Umbilical cord (tissue), 2 donors: Measurements from ENCODE around the gene CDH23. TPM values are rescaled to one million over a fixed set of nuclear protein-coding genes. Genes with fewer than 3 reads are reported as not detected.

Experiments
- DNase-seq: peaks from one replicate; pipeline ENCODE4 v3.0.0-alpha.2; 2015; ENCODE audit warnings: low spot score
- total RNA-seq: library from RNA; depleted of rRNA; stranded (reverse); fragments of >200 nt; gene quantifications from one replicate; pipeline ENCODE4 v1.2.3, GENCODE V29; 2014; ENCODE audit warnings: low replicate concordance; ENCODE audit not compliant: insufficient read depth

Gene CDH23
- total RNA-seq, 1 donor from 2014 or later, result 7.0 TPM

DNA sequence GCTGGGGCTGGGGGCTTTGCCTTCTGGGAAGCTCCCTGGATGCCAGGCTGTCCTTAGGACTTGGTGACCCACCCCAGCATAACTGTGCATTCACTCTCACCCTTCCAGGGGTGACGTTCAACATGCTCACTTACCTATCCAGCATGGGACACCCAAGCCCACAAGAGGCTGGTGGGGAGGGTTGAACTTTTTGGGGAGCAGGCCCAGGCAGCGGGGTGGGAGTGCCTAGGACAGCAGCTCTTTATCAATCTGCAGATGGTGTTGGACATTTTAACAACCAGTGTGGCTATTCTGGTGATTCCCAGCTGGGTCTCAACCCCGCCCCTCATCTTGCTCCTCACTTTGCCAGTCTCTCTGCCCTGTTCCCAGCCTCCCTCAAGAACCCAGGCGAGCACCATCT lies 86.4 kb downstream of the CDH23 start:
- no peak for DNase-seq

DNA sequence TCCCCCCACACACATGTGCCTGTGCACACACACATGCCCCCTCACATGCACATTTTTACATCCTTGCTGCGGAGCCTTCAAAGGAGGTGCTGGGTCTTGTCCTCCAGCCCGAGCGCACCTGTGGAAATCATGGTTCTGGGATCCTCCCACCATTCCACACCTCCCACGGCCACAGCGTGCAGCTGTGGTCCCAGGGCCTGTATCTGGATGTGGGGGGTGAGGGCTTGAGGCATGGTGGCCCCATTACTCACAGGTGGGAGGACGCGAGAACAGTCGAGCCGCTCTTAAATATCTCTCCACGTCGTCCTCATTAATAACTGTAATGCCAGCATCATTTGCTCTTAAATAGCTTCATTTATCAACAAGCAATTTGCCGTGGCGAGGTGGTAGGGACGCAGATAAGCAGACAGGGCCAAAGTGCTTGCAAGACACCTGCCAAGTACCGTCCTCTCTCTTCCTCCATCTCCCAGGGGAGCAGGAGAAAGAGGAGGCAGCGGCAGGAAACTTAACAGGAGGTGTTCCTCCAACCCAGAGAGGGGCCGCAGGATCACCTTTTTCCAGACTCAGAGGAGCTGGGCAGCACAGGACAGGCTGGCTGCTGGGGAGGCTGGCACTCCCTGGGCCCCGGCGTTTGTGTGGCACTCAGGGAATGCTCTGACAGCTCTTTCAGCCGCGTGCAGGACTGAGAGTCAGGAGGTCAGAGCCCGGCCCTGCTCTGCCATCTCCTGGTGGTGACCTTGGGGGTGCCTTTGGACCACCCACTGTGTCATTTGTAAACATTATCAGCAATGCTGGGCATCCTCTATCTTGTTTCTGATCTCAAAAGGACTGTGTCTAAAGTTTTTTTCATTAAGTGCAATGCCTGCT lies 87.4 kb downstream of the CDH23 start:
- DNase-seq, result no peak

DNA sequence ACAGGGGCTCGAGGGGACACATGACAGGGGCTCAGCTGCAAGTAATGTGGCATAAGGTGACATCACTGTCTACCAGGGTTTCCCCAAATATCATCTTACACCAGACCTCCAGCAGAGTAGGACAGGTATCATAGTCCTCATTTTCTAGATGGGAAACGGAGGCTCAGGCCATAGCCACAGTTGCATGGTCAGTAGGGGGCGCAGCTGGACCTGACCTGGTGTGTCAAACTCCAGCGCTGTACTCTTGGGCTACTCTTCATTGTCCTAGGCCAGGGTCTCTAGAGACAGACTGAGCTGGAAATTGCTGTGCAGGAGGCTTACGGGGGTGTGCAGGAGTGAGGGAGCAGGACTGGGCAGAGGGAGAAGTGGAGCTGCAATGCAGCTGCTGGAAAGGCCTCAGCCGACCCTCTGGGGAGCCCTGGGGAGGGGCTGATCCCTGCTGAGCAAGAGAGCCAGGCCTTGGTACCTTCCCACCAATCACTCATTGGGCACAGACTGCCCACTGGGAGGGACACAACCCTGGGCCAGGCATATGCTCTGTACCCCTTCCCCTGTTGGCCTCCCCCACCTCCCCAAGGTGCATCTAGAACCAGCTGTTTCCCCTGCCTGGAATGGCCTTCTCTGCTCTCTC lies 89.9 kb downstream of the CDH23 start:
- no peak for DNase-seq

DNA sequence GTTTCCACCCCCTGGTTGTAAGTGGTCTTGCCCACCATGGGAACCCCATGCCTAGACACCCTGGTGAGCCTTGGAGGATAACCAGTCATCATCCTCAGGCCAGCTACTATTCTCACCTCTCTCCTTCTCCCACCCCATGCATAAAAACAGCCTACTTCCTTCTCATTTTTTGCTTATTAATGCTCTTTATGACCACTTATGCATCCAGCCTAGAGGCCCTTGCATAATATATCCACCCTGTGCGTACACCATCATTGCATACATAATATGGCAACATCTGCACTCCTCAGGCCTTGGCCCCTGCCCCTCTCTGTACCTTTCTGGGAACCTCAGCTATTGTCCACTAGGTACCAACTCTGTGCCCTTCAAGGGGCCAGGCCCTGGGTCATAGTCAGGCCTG lies 91.0 kb downstream of the CDH23 start:
- DNase-seq, result no peak

DNA sequence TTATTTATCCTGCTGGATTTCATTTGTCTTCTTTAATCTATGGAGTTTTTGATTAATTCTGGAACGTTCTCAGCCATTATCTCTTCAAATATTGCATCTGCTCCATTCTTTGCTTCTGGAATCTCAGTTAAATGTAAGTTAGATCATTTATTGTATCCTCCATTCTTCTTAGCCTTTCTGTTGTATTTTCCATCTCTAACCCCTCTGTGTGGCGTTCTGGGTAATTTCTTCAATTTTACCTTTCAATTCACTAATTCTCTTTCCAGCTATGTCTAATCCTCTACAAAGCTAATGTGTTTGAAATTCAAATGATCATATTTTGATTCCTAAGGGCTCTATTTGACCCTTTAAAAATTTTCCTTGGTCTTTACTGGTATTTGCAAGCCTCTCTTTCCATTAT lies 92.4 kb downstream of the CDH23 start:
- DNase-seq, result no peak

DNA sequence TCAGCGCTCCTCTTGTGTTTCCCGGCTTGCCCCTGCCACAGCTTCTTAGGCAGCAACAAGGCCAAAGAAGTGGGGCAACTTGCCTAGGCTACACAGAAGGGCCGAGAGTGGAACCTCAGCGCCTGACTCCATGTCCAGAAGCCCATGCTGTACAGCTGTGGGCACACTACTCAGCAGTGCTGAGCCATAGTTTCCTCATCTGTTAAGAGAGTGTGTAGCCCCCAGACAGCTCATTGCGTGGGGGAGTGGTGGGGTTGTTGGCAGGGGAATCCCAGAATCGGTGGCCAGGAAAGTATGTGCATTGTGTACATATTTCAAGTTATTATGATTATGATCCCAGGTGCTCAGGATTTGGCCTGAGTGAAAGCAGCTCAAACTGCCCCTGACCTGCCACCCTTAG lies 96.2 kb downstream of the CDH23 start:
- DNase-seq, result no peak

DNA sequence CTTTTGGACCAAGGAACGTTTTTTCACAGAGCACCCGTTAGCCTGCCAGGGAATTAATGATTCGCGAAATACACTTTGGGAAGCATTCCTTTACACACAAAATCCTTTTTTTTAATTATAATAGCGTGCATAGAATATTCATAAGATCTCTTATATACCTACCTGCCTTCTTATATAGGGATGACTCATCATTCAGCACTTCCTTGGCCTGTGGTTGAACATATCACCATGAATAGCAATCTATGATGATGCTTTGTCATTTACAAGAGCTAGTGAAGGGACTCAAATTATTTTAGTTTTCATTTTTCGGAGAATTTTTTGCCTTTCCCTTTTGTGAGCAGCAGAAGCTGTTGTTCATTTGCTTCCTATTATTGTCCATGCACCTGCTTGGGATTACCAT lies 97.0 kb downstream of the CDH23 start:
- DNase-seq, result no peak

DNA sequence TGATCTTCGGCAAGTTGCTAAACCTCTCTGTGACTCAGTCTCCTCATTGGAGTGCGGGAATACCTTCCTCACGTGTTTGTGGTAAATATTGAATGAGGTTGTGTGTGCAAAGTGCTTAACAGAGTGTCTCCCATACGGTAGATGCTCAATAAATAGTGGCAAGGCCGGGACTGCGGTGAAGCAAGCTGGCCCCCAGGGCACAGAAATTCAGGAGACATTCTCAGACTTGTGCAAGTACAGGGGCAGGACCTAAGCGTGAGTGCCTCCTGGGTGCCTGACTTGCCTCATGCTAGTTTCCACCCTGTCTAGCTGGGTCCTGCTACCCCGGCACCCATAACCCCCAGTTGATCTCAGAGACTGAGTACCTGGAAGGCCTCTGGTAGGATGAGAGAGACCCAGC lies 97.8 kb downstream of the CDH23 start:
- DNase-seq, result no peak

DNA sequence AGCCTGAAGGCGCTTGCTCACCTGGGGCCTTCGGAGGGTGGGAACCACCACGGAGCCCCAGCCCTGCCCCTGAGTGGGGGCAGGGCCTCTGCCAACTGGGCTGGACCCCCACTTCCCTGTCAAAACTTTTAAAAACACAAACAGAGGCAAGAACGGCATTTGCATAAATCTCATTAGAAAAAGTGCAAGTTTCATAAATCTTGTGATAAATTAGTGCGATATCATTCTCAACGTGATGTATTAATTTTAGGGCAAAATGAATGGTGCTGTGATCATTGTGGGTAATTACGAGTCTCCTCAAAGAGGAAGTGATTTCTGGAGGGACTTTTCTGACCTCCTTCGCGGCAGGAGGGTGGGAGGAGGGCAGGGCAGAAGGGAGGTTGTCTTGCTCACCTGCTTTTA lies 98.3 kb downstream of the CDH23 start:
- no peak for DNase-seq

DNA sequence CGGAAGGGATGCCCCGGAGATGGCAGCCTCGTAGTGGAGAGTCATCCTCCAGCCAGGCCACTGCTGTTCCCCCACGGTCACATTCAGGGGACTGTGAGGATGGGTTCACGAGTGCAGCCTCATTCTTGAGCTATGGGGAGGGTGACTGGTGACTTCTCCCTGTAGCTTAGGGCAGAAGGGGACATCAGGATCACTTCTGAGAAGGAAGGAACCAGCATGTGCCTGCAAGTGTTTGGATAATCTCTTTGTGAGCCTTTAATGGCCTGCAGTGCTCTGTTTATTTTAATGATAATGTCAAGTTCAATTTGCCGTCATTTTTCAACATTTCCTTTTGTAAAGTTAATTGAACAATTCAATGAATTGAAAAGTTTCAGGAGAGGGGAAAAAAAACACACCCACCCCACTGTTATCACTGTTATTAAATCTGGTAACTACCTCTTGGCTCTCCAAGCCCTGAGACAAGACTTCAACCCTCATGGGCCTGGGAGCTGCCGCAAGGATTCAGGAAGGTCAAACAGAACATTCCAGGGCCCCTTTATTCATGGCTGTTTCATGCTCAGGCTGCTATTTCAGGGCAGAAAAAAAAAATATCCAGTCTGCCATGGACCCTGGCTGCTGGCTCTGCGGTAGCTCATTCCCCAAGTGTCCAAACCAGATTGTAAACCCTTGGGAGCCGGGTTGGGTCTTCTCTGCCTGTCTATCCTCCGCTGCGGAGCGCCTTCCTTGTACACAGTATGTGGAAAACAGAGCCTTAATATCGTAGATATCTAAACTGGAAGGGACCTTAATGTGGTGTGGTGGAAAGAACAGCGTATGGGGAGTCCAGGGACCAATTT lies 100.4 kb downstream of the CDH23 start:
- peak; percentile 40 for DNase-seq

DNA sequence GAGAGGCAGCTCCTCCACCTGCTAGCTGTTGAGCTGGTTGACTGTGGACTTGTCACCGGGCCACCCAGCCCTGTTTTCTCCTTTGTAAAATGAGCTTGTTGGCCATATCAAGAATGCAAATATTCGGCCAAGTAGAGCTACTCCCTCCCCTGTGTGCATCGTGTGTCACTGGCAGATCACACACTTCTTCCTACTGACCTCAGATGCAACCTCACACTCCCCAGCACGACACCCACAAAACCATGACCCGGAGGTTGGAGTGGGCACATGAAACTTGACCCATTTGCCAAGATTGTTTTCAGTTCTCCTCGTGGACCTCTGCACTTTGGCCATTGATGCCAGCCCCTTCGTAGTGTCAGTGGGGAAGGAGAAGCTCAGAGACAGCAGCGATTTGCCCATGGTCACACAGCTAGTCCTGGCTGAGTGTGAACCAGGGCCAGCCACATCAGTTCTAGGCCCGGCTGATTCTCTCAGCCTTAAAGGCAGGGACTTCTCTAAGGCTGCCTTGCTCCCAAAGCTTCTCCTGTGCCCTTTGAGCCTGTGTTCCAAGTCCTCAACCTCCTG lies 101.1 kb downstream of the CDH23 start:
- no peak for DNase-seq

DNA sequence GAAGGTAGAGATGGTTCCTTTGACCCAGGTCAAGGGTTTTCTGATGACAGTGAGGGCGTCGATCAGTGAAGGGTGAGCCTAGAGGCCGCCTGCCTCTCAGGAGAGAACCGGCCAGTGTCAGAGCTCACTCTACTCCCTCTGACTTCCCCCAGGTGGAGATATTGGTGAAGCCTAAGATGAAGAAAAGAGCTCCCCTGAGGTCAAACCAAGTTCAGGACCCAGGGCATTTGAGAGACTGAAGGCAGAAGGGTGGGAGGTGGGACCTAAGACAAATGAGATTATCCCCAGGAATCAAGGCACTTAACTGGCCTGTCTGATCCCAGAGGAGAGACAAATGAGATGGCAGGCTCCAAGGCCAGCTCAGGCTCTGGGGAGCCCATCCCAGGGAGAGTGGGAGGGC lies 104.7 kb downstream of the CDH23 start:
- DNase-seq, result no peak

DNA sequence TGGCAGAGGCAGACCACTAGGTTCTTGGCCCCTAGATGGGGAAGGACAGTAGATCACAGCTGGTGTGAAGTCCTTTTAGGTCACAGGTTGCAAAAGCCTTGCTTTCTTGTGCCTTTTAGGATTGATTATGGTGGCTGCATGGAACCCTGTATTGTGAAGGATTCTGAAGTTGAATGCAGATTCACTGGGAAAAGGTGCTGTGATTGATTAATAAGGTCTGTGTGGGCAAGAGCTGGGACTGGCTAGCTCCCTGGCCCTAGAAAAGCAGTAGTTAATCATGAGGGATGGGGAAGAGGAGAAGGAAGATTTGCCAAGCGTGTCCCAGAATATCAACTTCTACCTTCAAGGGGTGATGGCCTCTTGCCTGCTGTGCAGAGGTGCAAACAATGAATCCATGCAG lies 105.5 kb downstream of the CDH23 start:
- no peak for DNase-seq

DNA sequence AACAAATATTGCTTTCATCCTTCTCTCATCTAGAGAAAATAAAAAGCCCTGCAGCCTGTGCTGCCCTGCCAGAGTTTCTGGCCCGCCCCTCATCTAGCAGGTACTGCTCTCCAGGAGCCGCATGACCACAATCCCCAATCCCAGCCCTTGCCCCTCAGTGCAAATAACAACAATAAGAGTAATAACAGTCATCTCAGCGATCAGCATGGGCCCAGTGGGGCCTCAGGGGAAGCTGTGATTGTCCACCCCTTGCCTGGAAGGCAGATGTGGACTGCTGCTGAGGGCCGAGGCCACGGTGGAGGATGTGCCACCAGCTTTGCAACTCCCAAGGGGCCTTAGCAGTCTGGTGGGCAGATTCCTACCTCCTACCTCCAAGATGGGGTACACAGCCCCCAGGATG lies 106.1 kb downstream of the CDH23 start:
- no peak for DNase-seq

DNA sequence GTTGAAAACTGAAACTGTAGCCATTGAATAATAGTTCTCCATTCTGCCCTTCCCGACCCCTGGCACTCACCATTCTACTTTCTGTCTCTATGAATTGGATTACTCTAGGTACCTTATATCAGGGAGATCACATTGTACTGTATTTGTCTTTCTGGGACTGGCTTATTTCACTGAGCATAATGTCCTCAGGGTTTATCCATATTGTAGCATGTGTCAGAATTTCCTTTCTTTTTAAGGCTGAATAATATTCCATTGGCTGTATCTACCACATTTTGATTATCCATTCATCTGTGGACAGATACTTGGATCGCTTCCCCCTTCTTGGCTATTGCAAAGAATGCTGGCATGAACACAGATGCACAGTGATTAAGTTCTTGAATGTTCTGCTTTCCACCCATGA lies 107.4 kb downstream of the CDH23 start:
- no peak for DNase-seq

DNA sequence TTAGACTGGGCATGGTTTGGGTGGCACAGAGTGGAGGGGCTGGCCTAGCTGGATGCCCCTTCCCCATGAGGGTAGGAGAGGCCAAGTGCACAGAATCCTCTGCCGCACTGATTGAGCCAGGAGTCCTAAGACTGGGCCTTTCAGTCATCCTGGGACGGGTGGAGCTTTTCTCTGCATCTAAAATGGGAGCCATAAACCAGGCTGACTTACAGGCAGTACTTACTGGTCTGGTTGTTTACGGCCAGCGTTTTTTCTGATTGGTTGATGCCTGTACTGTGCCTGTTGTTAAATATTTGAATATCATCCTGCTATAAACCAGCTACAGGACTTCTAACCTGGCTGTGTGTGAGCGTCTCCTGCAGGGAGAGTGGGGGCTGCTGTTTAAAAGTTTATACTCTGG lies 107.8 kb downstream of the CDH23 start:
- DNase-seq, result no peak

DNA sequence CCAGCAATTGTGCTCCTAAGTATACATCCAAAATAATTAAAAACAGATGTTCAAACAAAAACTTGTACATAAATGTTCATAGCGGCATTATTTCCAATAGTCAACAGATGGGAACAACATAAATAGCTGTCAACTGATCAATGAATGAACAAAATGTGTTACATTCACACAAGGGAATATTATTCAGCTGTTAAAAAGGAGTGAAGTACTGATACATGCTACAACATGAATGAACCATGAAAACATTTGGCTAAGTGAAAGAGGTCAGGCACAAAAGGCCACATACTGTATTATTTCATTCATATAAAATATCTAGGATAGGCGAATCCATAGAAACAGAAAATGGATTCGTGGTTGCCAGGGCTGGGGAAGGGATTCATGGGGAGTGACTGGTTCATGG lies 109.1 kb downstream of the CDH23 start:
- no peak for DNase-seq

DNA sequence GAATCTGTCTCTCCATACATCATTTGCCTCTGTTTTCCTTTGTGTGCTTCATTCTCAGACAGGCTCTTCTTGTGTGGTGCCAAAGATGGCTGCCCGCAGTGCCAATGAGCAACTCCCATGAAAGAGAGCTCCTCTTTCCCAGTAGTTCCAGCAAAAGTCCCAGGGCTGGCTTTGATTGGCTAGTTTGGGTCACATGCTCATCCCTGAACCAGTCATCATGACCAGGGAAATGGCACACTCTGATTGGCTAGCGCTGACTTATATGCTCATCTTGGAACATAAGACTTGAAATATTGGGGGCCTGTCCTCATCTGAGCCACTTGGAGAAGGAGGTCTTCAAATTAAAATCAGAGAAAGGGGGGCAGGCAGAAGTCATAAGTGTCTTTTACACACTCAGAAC lies 112.7 kb downstream of the CDH23 start:
- DNase-seq, result no peak

DNA sequence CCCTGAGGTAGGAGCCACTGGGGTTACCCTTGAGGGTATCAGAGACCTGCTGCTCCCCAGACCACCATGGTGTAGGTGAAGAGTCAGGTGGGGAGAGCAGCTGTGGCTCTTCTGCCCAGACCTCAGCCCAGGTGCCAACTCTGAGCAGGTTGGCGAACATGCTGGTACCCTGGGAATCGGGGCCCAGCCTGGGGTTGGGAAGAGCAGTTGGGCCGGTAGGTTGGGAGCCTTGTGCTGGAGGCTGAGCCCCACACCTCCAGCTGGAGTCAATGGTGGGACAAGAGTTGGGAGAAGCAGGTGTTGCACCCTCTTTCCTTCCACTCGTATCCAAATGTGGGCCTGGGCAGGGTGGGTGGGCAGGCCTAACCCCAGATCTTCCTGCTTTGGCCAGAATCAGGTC lies 114.5 kb downstream of the CDH23 start:
- no peak for DNase-seq

DNA sequence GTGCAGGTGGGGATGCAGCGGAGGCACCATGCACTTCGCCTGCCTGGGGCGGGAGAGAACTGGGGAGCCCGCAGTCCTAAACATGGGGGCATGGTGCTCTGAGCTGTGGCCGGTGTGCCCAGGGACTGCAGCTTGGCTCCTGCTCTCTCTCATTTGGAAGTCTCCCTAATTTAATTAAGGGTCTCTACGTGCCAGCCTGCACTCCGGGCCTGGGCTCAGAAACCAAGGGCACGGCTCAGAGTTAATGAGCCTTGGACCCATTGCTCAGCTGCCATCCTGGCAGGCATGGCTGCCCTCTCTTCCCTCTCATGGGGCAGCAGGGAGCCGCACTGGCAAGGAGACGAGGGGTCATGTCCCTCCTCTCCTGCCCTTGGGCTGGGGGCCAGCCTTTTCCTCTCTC lies 115.6 kb downstream of the CDH23 start:
- DNase-seq, result no peak

DNA sequence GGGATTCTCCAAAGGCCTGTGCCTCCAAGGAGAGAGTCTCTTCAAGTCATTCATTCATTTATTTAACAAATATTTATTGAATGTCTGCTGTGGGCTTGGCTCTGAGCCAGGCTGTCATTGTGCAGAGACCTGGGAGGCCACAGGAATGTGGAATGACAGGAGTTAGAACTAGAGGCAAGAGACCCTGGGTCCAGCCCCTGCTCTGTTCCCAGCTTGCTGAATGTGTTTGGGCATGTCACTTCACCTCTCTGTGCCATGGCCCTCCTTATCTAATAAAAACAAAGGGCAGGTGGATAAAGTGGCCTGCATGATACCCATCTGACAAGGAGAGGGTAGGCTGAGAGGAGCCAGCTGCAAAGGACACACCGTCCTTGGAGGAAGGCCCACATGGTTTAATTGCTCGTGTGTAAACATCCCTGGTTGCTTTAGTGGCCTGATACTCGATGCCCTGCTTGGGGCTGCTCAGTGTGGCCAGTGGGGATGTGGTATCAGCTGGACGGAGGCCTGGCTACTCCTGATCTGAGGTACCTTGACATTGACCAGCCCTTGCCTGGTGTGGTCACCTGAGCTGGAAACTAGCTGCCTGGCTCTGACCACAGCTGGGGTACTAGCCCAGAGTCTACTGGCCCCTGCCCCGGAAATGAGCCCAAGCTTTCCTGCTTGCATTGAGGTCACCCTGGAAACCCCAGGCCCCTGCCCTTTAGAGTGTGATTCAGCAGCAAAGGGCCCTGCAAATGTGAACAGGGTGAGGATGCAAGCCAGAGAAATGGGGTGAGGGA lies 116.2 kb downstream of the CDH23 start:
- peak; percentile 73 for DNase-seq

DNA sequence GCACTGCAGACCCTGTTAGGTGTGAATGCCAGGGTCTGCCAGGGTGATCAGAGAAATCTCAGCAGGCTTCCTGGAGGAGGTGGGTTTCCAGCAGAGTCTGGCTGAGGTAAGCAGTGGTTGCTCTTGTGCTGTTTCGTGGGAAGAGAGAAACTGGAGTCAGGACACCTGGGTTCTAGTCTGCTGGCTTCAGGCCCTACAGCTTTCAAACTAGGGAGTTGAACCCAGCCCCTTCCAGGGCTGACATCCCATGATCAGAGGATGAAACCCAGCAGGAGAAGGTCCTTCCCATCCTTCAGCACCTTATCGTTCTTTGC lies 116.8 kb downstream of the CDH23 start:
- DNase-seq, result no peak
